Neuronal stem cell (in vitro differentiated cells): ENCODE results near the gene SOD3.

Source experiments
- DNase-seq: peaks from one replicate; pipeline ENCODE4 v3.0.0-alpha.2; 2013; ENCODE audit warnings: low spot score
- H2AFZ ChIP-seq: one replicate; pipeline ENCODE4 v1.6.1; 2013; ENCODE audit warnings: mild to moderate bottlenecking, low read length, inconsistent platforms
- H2AK5ac ChIP-seq: 2 replicates; pipeline ENCODE4 v1.6.1; 2013; ENCODE audit warnings: low read depth, mild to moderate bottlenecking, inconsistent platforms, low read length, moderate library complexity, mixed read lengths
- H2BK120ac ChIP-seq: 2 replicates; pipeline ENCODE4 v1.6.1; 2013; ENCODE audit warnings: low read depth, mild to moderate bottlenecking, inconsistent platforms, low read length, moderate library complexity, mixed read lengths
- H2BK12ac ChIP-seq: one replicate; pipeline ENCODE4 v1.6.1; 2013; ENCODE audit warnings: low read length, inconsistent platforms
- H2BK15ac ChIP-seq: 2 replicates; pipeline ENCODE4 v1.6.1; 2013; ENCODE audit warnings: mild to moderate bottlenecking, low read length, inconsistent platforms, mixed read lengths
- H2BK5ac ChIP-seq: one replicate; pipeline ENCODE4 v1.6.1; 2013; ENCODE audit warnings: inconsistent platforms, mild to moderate bottlenecking, low read length, moderate library complexity
- H3K14ac ChIP-seq: one replicate; pipeline ENCODE4 v1.6.1; 2013; ENCODE audit warnings: low read length, inconsistent platforms
- H3K18ac ChIP-seq: 2 replicates; pipeline ENCODE4 v1.6.1; 2013; ENCODE audit warnings: low read length, inconsistent platforms
- H3K23ac ChIP-seq: 2 replicates; pipeline ENCODE4 v1.6.1; 2013; ENCODE audit warnings: low read depth, mild to moderate bottlenecking, mixed read lengths, low read length, inconsistent platforms; ENCODE audit not compliant: poor library complexity
- H3K27ac ChIP-seq: replicated peaks from 3 replicates; pipeline ENCODE4 v1.5.1; 2013; ENCODE audit warnings: low read length, inconsistent platforms
- H3K27me3 ChIP-seq, 3 experiments: 2 replicates each; pipeline ENCODE4 v1.6.1; 2013; ENCODE audit warnings: low read length in 3 of 3, mild to moderate bottlenecking in 2 of 3, inconsistent platforms in 1 of 3, low read depth in 1 of 3, mixed read lengths in 1 of 3, moderate library complexity in 1 of 3; ENCODE audit not compliant: control insufficient read depth in 3 of 3, insufficient read depth in 3 of 3
- H3K36me3 ChIP-seq, 2 donors: replicated peaks in 1 of 2; 2 replicates each; pipeline ENCODE4 v1.6.1; 2013; ENCODE audit warnings: low read length in 2 of 2; ENCODE audit not compliant: control insufficient read depth in 2 of 2, insufficient read depth in 2 of 2
- H3K4ac ChIP-seq: 2 replicates; pipeline ENCODE4 v1.6.1; 2013; ENCODE audit warnings: inconsistent platforms, mild to moderate bottlenecking, low read length, moderate library complexity
- H3K4me1 ChIP-seq, 2 donors: 1 replicate in 1 of 2; 2 replicates in 1 of 2; pipeline ENCODE4 v1.6.1; 2013; ENCODE audit warnings: low read length in 2 of 2, low read depth in 1 of 2; ENCODE audit not compliant: control insufficient read depth in 2 of 2, insufficient read depth in 1 of 2
- H3K4me2 ChIP-seq: one replicate; pipeline ENCODE4 v1.6.1; 2013; ENCODE audit warnings: mild to moderate bottlenecking, low read length, inconsistent platforms; ENCODE audit not compliant: insufficient read depth, poor library complexity, severe bottlenecking
- H3K4me3 ChIP-seq, 2 donors: 2 replicates each; pipeline ENCODE4 v1.5.1; 2013; ENCODE audit warnings: low read length in 2 of 2, mild to moderate bottlenecking in 2 of 2, inconsistent platforms in 1 of 2, moderate library complexity in 1 of 2
- H3K79me1 ChIP-seq: one replicate; pipeline ENCODE4 v1.6.1; 2013; ENCODE audit warnings: low read depth, mild to moderate bottlenecking, inconsistent platforms, low read length, moderate library complexity
- H3K9ac ChIP-seq: one replicate; pipeline ENCODE4 v1.6.1; 2013; ENCODE audit warnings: mild to moderate bottlenecking, low read depth, low read length, inconsistent platforms; ENCODE audit not compliant: poor library complexity
- H3K9me3 ChIP-seq, 2 donors: replicated peaks in 1 of 2; 2 replicates each; pipeline versions ENCODE3 to v1.6.1; 2013; ENCODE audit warnings: low read length in 2 of 2, mild to moderate bottlenecking in 2 of 2, inconsistent platforms in 1 of 2, low read depth in 1 of 2, mixed read lengths in 1 of 2, moderate library complexity in 1 of 2; ENCODE audit not compliant: control insufficient read depth in 2 of 2, insufficient read depth in 1 of 2
- H4K8ac ChIP-seq: one replicate; pipeline ENCODE4 v1.6.1; 2013; ENCODE audit warnings: low read depth, mild to moderate bottlenecking, inconsistent platforms, low read length, moderate library complexity
- H4K91ac ChIP-seq: one replicate; pipeline ENCODE4 v1.6.1; 2013; ENCODE audit warnings: low read length, low read depth, mild to moderate bottlenecking, inconsistent platforms; ENCODE audit not compliant: poor library complexity
- WGBS, 2 donors: extraction: QIAGEN DNeasy Blood & Tissue Kit; methylation state at CpG; one replicate each; pipeline ENCODE4 v1.1.7; 2013; ENCODE audit warnings: missing lambda C conversion rate in 2 of 2, mixed read lengths in 1 of 2; ENCODE audit not compliant: insufficient read length in 2 of 2, insufficient replicate concordance in 1 of 2; ENCODE audit errors: extremely low coverage in 2 of 2; 5-methylcytosine and 5-hydroxymethylcytosine counted together

Gene SOD3

DNA sequence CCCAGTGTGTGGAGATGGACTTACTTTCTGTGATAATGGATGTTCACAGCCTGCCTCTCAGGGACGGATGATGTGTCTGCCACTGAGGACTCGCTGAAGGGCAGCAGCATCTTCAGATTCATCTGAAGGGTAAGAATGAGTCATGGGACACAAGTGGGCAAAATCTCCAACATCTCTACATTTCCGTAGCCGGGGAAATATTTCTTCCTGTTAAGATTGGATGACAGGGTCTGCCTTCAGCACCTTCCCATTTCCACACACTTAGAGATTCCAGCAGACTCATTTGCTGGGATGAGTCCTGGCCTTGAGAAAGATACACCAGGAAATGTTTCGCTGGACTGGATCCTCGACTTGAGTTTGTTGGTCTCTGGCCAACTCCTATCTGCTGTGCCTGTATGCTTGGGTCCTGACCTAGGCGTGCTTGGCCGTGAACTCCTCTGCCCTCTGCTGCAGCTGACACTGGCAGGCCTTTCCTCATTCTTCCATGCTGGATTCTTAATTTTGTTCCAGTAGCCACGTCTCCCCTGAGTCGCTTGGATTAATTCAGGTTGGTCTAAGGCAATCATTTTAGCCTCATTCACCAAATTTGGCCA, 46.5 kb upstream of the SOD3 start:
- H3K4me3 ChIP-seq = no peak overlapping the region
- no peak overlapping the region for H3K4me2 ChIP-seq
- no peaks in the 10 kb centered on the region for H3K9me3 ChIP-seq
- no CpG with 5 or more reads among the region's 10 CpGs for WGBS, 2 donors
- H2AK5ac ChIP-seq = no peak overlapping the region
- no peak overlapping the region for H4K91ac ChIP-seq
- no peaks in the 10 kb centered on the region for H3K27me3 ChIP-seq
- no peaks in the 10 kb centered on the region for H3K36me3 ChIP-seq
- H3K14ac ChIP-seq = no peak overlapping the region
- H3K9ac ChIP-seq = no peak overlapping the region
- no peak overlapping the region for H3K27ac ChIP-seq
- no peak overlapping the region for H2BK120ac ChIP-seq
- H2BK15ac ChIP-seq = no peak overlapping the region
- peaks cover 0 to 7% of the 10 kb centered on the region in 2 donors for H3K4me1 ChIP-seq
- H4K8ac ChIP-seq = no peak overlapping the region
- DNase-seq = no peak
- H3K23ac ChIP-seq = no peak overlapping the region
- H3K79me1 ChIP-seq = no peaks in the 10 kb centered on the region
- no peak overlapping the region for H2AFZ ChIP-seq
- no peak overlapping the region for H3K4ac ChIP-seq
- no peak overlapping the region for H3K18ac ChIP-seq
- no peak overlapping the region for H2BK5ac ChIP-seq
- no peak overlapping the region for H2BK12ac ChIP-seq

DNA sequence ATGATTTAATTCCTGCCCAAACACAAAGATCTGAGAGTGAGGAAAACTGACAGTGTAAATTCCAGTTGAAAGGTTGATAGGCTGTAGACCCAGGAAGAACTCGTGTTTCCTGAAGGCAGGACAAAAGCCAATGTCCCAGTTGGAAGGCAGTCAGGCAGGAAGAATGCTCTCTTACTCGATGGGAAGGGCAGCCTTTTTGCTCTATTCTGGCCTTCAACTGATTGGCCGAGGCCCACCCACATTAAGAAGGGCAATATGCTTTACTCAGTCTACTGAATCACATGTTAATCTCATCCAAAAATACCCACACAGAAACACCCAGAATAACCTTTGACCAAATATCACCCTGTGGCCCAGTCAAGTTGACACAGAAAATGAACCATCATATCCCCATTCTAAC, 45.3 kb upstream of the SOD3 start:
- H2BK12ac ChIP-seq = no peak overlapping the region
- no peak overlapping the region for H3K14ac ChIP-seq
- H3K4ac ChIP-seq = no peak overlapping the region
- H3K9me3 ChIP-seq = no peaks in the 10 kb centered on the region
- H4K8ac ChIP-seq = no peak overlapping the region
- H3K4me3 ChIP-seq = no peak overlapping the region
- no peak overlapping the region for H2BK15ac ChIP-seq
- H4K91ac ChIP-seq = no peak overlapping the region
- H2AFZ ChIP-seq = no peak overlapping the region
- no peak overlapping the region for H2BK120ac ChIP-seq
- H3K36me3 ChIP-seq = no peaks in the 10 kb centered on the region
- WGBS, 2 donors = no CpG with 5 or more reads among the region's 3 CpGs
- no peak overlapping the region for H3K9ac ChIP-seq
- DNase-seq = no peak
- peaks cover 0 to 2% of the 10 kb centered on the region in 2 donors for H3K4me1 ChIP-seq
- H3K27me3 ChIP-seq = no peaks in the 10 kb centered on the region
- H3K23ac ChIP-seq = no peak overlapping the region
- no peak overlapping the region for H3K27ac ChIP-seq
- no peak overlapping the region for H3K18ac ChIP-seq
- H3K79me1 ChIP-seq = no peaks in the 10 kb centered on the region
- no peak overlapping the region for H2AK5ac ChIP-seq
- H3K4me2 ChIP-seq = no peak overlapping the region
- H2BK5ac ChIP-seq = no peak overlapping the region

DNA sequence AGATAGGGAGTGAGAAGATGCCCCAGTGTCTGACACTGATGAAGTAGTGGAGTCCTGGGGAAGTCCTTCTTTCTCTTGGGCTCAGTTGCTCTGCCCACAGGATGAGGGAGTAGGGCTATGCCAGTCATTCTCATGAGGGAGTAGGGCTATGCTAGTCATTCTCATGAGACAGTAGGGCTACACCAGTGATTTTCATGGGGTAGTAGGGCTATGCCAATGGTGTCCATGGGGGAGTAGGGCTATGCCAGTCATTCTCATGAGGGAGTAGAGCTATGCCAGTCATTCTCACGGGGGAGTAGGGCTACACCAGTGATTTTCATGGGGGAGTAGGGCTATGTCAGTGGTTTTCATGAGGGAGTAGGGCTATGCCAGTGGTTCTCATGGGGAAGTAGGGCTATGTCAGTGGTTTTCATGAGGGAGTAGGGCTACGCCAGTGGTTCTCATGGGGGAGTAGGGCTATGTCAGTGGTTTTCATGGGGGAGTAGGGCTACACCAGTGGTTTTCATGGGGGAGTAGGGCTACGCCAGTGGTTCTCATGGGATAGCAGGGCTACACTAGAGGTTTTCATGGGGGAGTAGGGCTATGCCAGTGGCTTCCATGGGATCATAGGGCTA, 43.3 kb upstream of the SOD3 start:
- H4K8ac ChIP-seq = no peak overlapping the region
- H4K91ac ChIP-seq = no peak overlapping the region
- H3K9me3 ChIP-seq = no peaks in the 10 kb centered on the region
- H2AK5ac ChIP-seq = no peak overlapping the region
- H2AFZ ChIP-seq = no peak overlapping the region
- no peak overlapping the region for H3K27ac ChIP-seq
- no peak overlapping the region for H3K18ac ChIP-seq
- no peak overlapping the region for H3K4me2 ChIP-seq
- H3K36me3 ChIP-seq = no peaks in the 10 kb centered on the region
- no peak overlapping the region for H3K23ac ChIP-seq
- no peak overlapping the region for H2BK12ac ChIP-seq
- H3K9ac ChIP-seq = no peak overlapping the region
- WGBS, 2 donors = no CpG with 5 or more reads among the region's 3 CpGs
- H2BK120ac ChIP-seq = no peak overlapping the region
- no peaks in the 10 kb centered on the region for H3K27me3 ChIP-seq
- H3K4me1 ChIP-seq = no peaks in the 10 kb centered on the region
- H3K79me1 ChIP-seq = no peaks in the 10 kb centered on the region
- H2BK15ac ChIP-seq = no peak overlapping the region
- H3K4ac ChIP-seq = no peak overlapping the region
- H2BK5ac ChIP-seq = no peak overlapping the region
- peak overlapping the region; percentile 78 for H3K14ac ChIP-seq
- no peak for DNase-seq
- H3K4me3 ChIP-seq = no peak overlapping the region

DNA sequence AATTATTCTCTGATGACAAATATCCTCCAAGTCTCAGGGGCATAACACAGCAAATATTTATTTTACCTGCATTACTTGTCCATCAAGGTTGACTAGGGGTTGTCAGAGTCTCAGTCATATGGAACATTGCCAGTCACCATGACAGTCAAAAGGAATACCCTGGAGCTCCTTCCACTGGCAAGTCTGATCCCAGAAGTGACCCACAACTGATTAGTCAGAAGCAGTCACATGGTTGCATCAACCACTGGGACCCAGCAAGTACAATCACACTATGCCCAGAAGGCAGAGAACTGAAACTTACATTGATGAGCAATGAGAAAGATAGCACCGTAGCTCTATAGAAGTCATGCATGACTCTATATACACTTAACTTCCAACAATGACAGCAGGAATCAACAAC, 41.9 kb upstream of the SOD3 start:
- Histone ChIP-seq H3K14ac (no peak overlapping the region), H3K27me3 (no peaks in the 10 kb centered on the region), H2BK120ac (no peak overlapping the region), H3K36me3 (no peaks in the 10 kb centered on the region), H2AFZ (no peak overlapping the region), H3K79me1 (no peaks in the 10 kb centered on the region), H2BK5ac (no peak overlapping the region), H3K4me2 (no peak overlapping the region), H4K91ac (no peak overlapping the region), H3K4me1 (no peaks in the 10 kb centered on the region), H3K9me3 (peaks cover 3% of the 10 kb centered on the region in 2 donors), H2BK15ac (no peak overlapping the region), H3K4me3 (no peak overlapping the region), H4K8ac (no peak overlapping the region), H3K4ac (no peak overlapping the region), H3K9ac (no peak overlapping the region), H2BK12ac (no peak overlapping the region), H2AK5ac (no peak overlapping the region), H3K23ac (no peak overlapping the region), H3K18ac (no peak overlapping the region), H3K27ac (no peak overlapping the region)
- DNase-seq = no peak
- whole genome bisulfite sequencing, 2 donors = no CpG with 5 or more reads among the region's 1 CpG
